HepG2 (cell line): ENCODE data around the gene TEKT1. TPM values are rescaled to one million over a fixed set of nuclear protein-coding genes. Genes with fewer than 3 reads are reported as not detected.
A peak's percentile ranks its signal among the peaks of the same experiment; 100 is the strongest.

Source experiments
- CBX5 ChIP-seq: sonication (generic); formaldehyde crosslinking; IDR thresholded peaks from 2 replicates; pipeline ENCODE4 v1.4.0; 2020; ENCODE audit warnings: missing genetic modification reagents, borderline replicate concordance
- CENPT ChIP-seq: sonication (generic); formaldehyde crosslinking; IDR thresholded peaks from 2 replicates; pipeline ENCODE4 v1.8.0; 2022; ENCODE audit warnings: low read depth, mild to moderate bottlenecking, moderate library complexity, missing genetic modification reagents
- FOXC1 ChIP-seq: sonication (generic); formaldehyde crosslinking; IDR thresholded peaks from 2 replicates; pipeline ENCODE4 v1.8.0; 2022; ENCODE audit warnings: mild to moderate bottlenecking, missing genetic modification reagents, borderline replicate concordance
- HOXA3 ChIP-seq: sonication (generic); formaldehyde crosslinking; IDR thresholded peaks from 2 replicates; pipeline ENCODE4 v1.5.0; 2020; ENCODE audit warnings: missing genetic modification reagents
- JUNB ChIP-seq: sonication (generic); formaldehyde crosslinking; IDR thresholded peaks from 2 replicates; pipeline ENCODE4 v1.8.0; 2022; ENCODE audit warnings: missing genetic modification reagents, mild to moderate bottlenecking, borderline replicate concordance
- KDM1A ChIP-seq: IDR thresholded peaks from 2 replicates; pipeline ENCODE4 v1.6.1; 2016; ENCODE audit warnings: missing compliant biosample characterization
- KLF11 ChIP-seq: IDR thresholded peaks from 2 replicates; pipeline ENCODE4 v1.6.1; 2016; ENCODE audit warnings: missing compliant biosample characterization
- POLR2A ChIP-seq, 2 experiments: IDR thresholded peaks; 2 replicates each; pipeline ENCODE4 v1.6.1; 2011; ENCODE audit warnings: low read depth in 2 of 2, low read length in 2 of 2, mild to moderate bottlenecking in 1 of 2, moderate library complexity in 1 of 2; ENCODE audit not compliant: insufficient read depth in 1 of 2
- PTBP1 ChIP-seq: fragments of 200-400 bp; formaldehyde crosslinking; IDR thresholded peaks from 2 replicates; pipeline ENCODE4 v1.6.1; 2018; ENCODE audit warnings: low read length, low read depth; ENCODE audit not compliant: poor library complexity, severe bottlenecking
- REPIN1 ChIP-seq: sonication (generic); formaldehyde crosslinking; IDR thresholded peaks from 2 replicates; pipeline ENCODE4 v1.8.0; 2022; ENCODE audit warnings: missing genetic modification reagents, low read depth, mild to moderate bottlenecking, borderline replicate concordance
- SPEN ChIP-seq: sonication (generic); formaldehyde crosslinking; IDR thresholded peaks from 2 replicates; pipeline ENCODE4 v1.5.1; 2020; ENCODE audit warnings: low read depth, mild to moderate bottlenecking, missing genetic modification reagents
- SUZ12 ChIP-seq: fragments of 150-350 bp; IDR thresholded peaks from 2 replicates; pipeline ENCODE4 v1.6.1; 2014; ENCODE audit warnings: low read depth, low read length
- SYNCRIP ChIP-seq: fragments of 200-400 bp; formaldehyde crosslinking; IDR thresholded peaks from 2 replicates; pipeline ENCODE4 v1.6.1; 2018; ENCODE audit warnings: mild to moderate bottlenecking, low read depth, low read length; ENCODE audit not compliant: insufficient read depth
- TGIF2 ChIP-seq: IDR thresholded peaks from 2 replicates; pipeline ENCODE4 v1.6.1; 2016; ENCODE audit warnings: control low read depth, missing compliant biosample characterization
- YY1 ChIP-seq: IDR thresholded peaks from 2 replicates; pipeline ENCODE4 v1.6.1; 2011; ENCODE audit warnings: low read length, low read depth, moderate library complexity, mild to moderate bottlenecking; ENCODE audit not compliant: insufficient read depth, insufficient replicate concordance
- ZFP91 ChIP-seq: sonication (generic); formaldehyde crosslinking; IDR thresholded peaks from 2 replicates; pipeline ENCODE4 v1.9.0; 2022; ENCODE audit warnings: missing genetic modification reagents, mild to moderate bottlenecking, borderline replicate concordance
- ZNF253 ChIP-seq: sonication (generic); formaldehyde crosslinking; IDR thresholded peaks from 2 replicates; pipeline ENCODE4 v1.8.0; 2022; ENCODE audit warnings: mild to moderate bottlenecking, missing genetic modification reagents, borderline replicate concordance
- ZNF430 ChIP-seq: sonication (generic); formaldehyde crosslinking; IDR thresholded peaks from 2 replicates; pipeline ENCODE4 v1.9.0; 2021; ENCODE audit warnings: mild to moderate bottlenecking, missing genetic modification reagents
- ZNF451 ChIP-seq: sonication (generic); formaldehyde crosslinking; IDR thresholded peaks from 2 replicates; pipeline ENCODE4 v1.5.0; 2020; ENCODE audit warnings: mild to moderate bottlenecking, missing genetic modification reagents
- ZNF558 ChIP-seq: sonication (generic); formaldehyde crosslinking; IDR thresholded peaks from 2 replicates; pipeline ENCODE4 v1.9.0; 2022; ENCODE audit warnings: mild to moderate bottlenecking, missing genetic modification reagents, borderline replicate concordance
- ZNF639 ChIP-seq: conservative IDR thresholded peaks from 2 replicates; pipeline ENCODE4 v1.6.1; 2018; ENCODE audit warnings: missing genetic modification reagents
- ZNF7 ChIP-seq: IDR thresholded peaks from 2 replicates; pipeline ENCODE4 v1.6.1; 2016; ENCODE audit warnings: missing biosample characterization, missing genetic modification reagents
- ZNF841 ChIP-seq: sonication (generic); formaldehyde crosslinking; IDR thresholded peaks from 2 replicates; pipeline ENCODE4 v1.8.1; 2023; ENCODE audit warnings: missing genetic modification reagents, borderline replicate concordance
- polyA plus RNA-seq, 8 experiments: library from polyadenylated mRNA; depleted of rRNA in 3 of 8; stranded (reverse) in 7 of 8; unstranded in 1 of 8; fragments of >200 nt; fragmentation: Illumina TruSeq in 4 of 8; extraction: Trizol in 4 of 8; gene quantifications; 2 replicates each; pipeline versions ENCODE4 v1.2.1 to v1.2.3, GENCODE V29; 2011 to 2016; ENCODE audit warnings: low read depth in 4 of 8, missing spikeins in 1 of 8, mixed read lengths in 1 of 8; ENCODE audit not compliant: insufficient read depth in 1 of 8
- total RNA-seq, 5 experiments: library from RNA; depleted of rRNA; stranded (reverse); fragments of >200 nt; fragmentation: Illumina TruSeq; extraction: Trizol; gene quantifications; 2 replicates each; pipeline ENCODE4 v1.2.3, GENCODE V29; 2016; ENCODE audit warnings: low read depth in 1 of 5
- TF ChIP-seq, protein P1 (sequence below): sonication (generic); formaldehyde crosslinking; IDR thresholded peaks from 2 replicates; pipeline ENCODE4 v1.4.0; 2020; ENCODE audit warnings: missing genetic modification reagents, mild to moderate bottlenecking, borderline replicate concordance
- TF ChIP-seq, protein P2 (sequence below): sonication (generic); formaldehyde crosslinking; IDR thresholded peaks from 2 replicates; pipeline ENCODE4 v1.4.0; 2020; ENCODE audit warnings: missing genetic modification reagents

The TEKT1 gene
- total and polyA plus RNA-seq, 2 of the 13 experiments (the other 11 are each of a cell fraction or from before 2014, with no cell fraction given): not detected

GRCh38 chr17:6853764-6854442 is 22.4 kb upstream of the TEKT1 start (continued):
- no peak; the same call in 1 of the 2 replicates for TF ChIP-seq REPIN1
- TF ChIP-seq JUNB (CRISPR knock-in tag): no peak
- TF ChIP-seq CENPT (CRISPR knock-in tag): no peak
- TF ChIP-seq FOXC1 (CRISPR knock-in tag): no peak
- TF ChIP-seq SUZ12: no peak
- 0 out of 2 replicates have a peak, but pooled peaks have one; percentile 20 for TF ChIP-seq KDM1A (CRISPR knock-in tag)
- no peak for TF ChIP-seq PTBP1
- peak; percentile 56 to 59 for TF ChIP-seq POLR2A (IDR thresholded peaks at IDR 0.05; ENCODE audit: insufficient read depth in 1 of 2, low read depth in 2 of 2, low read length in 2 of 2)
- no peak for TF ChIP-seq ZNF253 (CRISPR knock-in tag)
- peak; percentile 63; the same call in 1 of the 2 replicates for TF ChIP-seq ZNF430 (CRISPR knock-in tag)
- TF ChIP-seq, protein P1, sequence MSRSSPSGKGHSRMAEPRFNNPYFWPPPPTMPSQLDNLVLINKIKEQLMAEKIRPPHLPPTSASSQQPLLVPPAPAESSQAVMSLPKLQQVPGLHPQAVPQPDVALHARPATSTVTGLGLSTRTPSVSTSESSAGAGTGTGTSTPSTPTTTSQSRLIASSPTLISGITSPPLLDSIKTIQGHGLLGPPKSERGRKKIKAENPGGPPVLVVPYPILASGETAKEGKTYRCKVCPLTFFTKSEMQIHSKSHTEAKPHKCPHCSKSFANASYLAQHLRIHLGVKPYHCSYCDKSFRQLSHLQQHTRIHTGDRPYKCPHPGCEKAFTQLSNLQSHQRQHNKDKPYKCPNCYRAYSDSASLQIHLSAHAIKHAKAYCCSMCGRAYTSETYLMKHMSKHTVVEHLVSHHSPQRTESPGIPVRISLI (CRISPR knock-in tag): no peak
- TF ChIP-seq ZNF451: no peak
- no peak for TF ChIP-seq ZNF7
- TF ChIP-seq ZNF558 (CRISPR knock-in tag): 0 out of 2 replicates have a peak, but pooled peaks have one; percentile 34
- TF ChIP-seq ZFP91 (CRISPR knock-in tag): peak; percentile 58; the same call in 1 of the 2 replicates
- 0 out of 2 replicates have a peak, but pooled peaks have one; percentile 47 for TF ChIP-seq SPEN (CRISPR knock-in tag)
- peak; percentile 48 for TF ChIP-seq YY1
- TF ChIP-seq ZNF841: no peak
- TF ChIP-seq HOXA3 (CRISPR knock-in tag): peak; percentile 68; the same call in 1 of the 2 replicates
- TF ChIP-seq CBX5: peak; percentile 14; the same call in 1 of the 2 replicates
- TF ChIP-seq ZNF639 (CRISPR knock-in tag): 0 out of 2 replicates have a peak, but pooled peaks have one; percentile 22
- TF ChIP-seq KLF11 (CRISPR knock-in tag): no peak
- TF ChIP-seq TGIF2 (CRISPR knock-in tag): 0 out of 2 replicates have a peak, but pooled peaks have one; percentile 18
- TF ChIP-seq, protein P2, sequence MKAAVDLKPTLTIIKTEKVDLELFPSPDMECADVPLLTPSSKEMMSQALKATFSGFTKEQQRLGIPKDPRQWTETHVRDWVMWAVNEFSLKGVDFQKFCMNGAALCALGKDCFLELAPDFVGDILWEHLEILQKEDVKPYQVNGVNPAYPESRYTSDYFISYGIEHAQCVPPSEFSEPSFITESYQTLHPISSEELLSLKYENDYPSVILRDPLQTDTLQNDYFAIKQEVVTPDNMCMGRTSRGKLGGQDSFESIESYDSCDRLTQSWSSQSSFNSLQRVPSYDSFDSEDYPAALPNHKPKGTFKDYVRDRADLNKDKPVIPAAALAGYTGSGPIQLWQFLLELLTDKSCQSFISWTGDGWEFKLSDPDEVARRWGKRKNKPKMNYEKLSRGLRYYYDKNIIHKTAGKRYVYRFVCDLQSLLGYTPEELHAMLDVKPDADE (CRISPR knock-in tag): no peak
- no peak for TF ChIP-seq SYNCRIP
